GM08714 (cell line): Measurements from ENCODE around the gene DOCK10.

Source experiments
- H3K4me3 ChIP-seq: fragments of 200-500 bp; sonication (Bioruptor generic); 2 replicates; pipeline ENCODE4 v1.5.1; 2014; ENCODE audit warnings: mild to moderate bottlenecking, low read length, inconsistent platforms
- ZNF274 ChIP-seq: IDR thresholded peaks from 2 replicates; pipeline ENCODE4 v1.6.1; 2012; ENCODE audit warnings: mild to moderate bottlenecking, low read depth, low read length

Gene DOCK10

DNA sequence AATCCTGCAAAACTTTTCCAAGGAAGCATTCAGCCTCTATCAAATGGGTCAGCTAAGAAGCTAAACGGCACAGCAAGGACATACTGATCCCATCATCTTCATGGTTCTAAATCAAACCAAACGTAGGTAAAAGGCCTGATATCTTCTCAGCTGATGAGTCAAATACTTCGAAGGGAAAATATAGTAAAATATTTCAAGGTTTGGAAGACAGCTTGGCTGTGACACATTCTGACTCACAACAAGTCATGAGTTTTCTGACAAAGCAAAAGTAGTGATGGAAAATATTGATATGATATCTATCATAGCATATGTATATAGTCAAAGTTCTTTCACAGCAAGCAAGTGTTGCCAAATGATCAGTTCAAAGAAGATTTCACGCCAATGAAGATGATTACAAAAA is 31.5 kb downstream of the DOCK10 start:
- TF ChIP-seq ZNF274 = no peak
- no peak overlapping the region for H3K4me3 ChIP-seq

GRCh38 chr2:225009768-225010167 is 32.5 kb downstream of the DOCK10 start:
- TF ChIP-seq ZNF274 = no peak
- H3K4me3 ChIP-seq = no peak overlapping the region; the same call in 1 of the 2 replicates

GRCh38 chr2:225008935-225009334 is 33.3 kb downstream of the DOCK10 start:
- H3K4me3 ChIP-seq = no peak overlapping the region; the same call in none of the 2 replicates
- no peak for TF ChIP-seq ZNF274

DNA sequence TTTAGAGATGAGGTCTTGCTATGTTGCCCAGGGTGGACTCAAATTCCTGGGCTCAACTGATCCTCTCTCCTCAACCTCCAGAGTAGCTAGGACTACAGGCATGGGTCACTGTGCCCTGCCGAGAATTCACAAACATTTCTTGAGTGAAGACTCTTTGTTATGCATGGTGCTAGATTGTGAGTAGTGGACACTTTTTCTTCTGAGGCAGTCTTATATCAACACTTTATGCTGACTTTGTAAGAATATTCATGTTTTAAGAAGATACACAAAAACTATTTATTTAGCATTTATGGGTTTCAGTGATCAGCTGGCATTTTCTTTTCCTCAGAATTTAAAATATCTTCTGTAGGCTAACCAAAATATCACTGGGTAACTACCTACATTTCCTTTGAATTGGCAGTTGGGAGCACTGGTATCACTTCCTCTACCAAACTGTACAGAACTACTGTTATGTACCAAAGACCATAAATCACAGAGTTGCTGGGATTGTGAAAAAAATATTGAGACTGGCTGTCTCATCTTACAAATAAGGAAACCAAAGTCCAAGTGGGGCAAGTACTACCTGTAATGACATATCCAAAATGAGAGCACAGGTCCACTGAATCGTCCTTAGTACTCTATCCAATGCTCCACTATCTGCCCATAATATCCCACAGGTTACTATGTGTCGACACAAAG is 34.0 kb downstream of the DOCK10 start:
- H3K4me3 ChIP-seq = no peak overlapping the region
- TF ChIP-seq ZNF274 = no peak

DNA sequence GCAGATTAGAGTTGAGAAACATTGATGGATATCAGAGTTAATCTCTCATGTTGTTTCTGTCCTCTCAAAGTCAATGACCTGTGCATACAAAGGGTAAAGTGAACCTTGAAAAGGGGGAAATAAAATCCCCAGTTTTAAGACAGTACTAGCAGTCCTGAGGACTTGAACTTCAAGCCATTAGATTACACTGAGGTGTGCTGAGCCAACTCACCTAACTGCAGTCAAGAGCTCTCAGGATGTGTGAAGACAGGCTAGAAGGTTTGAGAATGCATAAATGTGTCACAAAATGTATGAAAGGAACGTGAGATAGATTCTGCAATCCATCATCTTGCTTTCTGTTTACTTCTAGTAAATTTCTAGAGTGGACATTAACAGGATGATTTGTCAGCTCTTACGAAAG is 35.5 kb downstream of the DOCK10 start:
- H3K4me3 ChIP-seq = no peak overlapping the region
- TF ChIP-seq ZNF274 = no peak

DNA sequence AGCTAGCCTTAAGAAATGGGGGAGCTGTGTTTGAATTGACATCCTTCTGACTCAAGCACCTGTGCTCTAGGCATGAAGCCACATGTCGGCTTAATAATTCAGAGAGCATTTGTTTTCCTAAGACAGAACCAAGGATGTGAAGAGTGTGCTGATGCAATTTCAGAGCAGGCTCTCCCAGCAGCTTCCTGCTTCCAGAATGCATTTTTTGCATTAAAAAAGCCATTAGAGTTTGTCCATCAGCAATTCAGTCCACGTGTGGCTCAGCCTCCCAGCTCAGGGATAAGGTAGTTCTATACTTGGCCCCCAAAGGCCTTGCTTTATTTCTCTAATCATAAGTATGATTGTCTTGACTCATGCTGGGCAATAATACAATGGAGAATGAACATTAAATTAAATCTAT is 37.7 kb downstream of the DOCK10 start:
- no peak for TF ChIP-seq ZNF274
- H3K4me3 ChIP-seq = no peak overlapping the region

DNA sequence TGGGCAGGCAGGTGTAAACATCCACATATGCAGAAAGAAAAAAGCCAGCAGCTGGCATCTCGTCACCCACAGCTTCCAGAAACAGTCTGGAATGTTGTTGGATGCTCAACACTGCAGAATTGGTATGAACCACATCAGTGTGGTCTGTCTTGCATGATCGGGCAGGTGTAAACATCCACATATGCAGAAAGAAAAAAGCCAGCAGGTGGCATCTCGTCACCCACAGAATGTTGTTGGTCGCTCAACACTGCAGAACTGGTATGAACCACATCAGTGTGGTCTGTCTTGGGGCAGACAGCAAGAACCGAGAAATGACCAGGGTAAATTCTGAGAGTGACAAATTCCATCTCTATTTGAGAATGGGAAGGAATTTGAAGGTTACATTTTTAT is 39.6 kb downstream of the DOCK10 start:
- no peak for TF ChIP-seq ZNF274
- no peak overlapping the region for H3K4me3 ChIP-seq

- TF ChIP-seq ZNF274 = no peak
- H3K4me3 ChIP-seq = no peak overlapping the region
These were observed 40.1 kb downstream of the DOCK10 start for GRCh38 chr2:225002039-225002655.

DNA sequence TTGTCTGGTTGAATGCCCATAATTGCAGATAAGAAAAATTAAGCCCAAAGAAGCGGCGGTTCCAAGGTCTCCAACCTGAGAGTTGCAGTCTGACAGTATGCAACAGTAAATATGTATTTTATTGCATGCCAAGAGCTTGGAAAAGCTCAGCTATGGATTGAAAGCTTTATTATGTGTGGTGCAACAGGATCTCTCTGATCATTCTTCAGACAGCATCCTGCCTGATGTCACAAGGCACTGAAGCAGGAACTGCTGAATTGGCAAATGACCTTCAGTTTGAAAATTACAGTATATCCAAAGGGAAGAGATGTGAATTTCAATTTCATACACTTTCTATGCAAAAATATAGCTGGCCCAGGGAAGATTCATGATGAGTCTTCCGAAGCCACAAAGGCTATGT is 42.5 kb downstream of the DOCK10 start:
- H3K4me3 ChIP-seq = no peak overlapping the region
- TF ChIP-seq ZNF274 = no peak

DNA sequence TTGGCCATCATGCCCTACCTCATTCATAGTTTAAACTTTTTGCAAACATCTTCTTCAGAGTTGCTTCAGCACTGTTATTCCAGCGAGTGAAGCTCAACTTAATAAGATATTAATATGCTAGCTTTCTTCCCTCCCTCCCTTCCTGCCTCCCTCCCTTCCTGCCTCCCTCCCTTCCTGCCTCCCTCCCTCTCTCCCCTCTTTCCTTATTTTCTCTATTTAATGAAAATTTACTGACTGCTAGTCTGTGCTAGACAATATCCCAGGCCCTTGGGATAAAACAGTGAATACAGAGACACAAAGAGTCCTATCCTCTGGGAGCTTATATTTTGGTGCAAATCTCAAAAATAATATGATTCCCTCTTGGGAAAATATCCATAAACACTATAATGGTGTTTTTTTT is 42.9 kb downstream of the DOCK10 start:
- TF ChIP-seq ZNF274 = no peak
- no peak overlapping the region for H3K4me3 ChIP-seq

DNA sequence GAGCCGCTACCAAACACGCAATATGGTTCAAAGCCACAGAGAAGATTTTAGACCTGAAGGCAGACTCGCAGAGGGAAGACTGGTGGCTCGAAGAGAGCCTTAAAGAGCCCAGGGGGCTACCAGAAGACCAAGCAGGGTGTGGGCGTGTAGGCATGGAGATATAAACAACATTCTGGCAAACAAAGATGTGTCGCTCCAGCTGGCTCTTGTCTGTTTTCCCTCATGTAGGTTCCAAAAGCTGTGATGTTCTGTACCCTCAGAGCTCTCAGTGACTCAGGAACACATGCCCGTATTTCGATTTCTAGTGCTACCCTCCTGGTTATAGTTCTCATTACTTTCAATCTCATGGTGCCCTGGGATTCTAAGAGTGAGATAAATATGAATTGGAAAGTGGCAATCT is 44.5 kb downstream of the DOCK10 start:
- no peak for TF ChIP-seq ZNF274
- no peak overlapping the region for H3K4me3 ChIP-seq

DNA sequence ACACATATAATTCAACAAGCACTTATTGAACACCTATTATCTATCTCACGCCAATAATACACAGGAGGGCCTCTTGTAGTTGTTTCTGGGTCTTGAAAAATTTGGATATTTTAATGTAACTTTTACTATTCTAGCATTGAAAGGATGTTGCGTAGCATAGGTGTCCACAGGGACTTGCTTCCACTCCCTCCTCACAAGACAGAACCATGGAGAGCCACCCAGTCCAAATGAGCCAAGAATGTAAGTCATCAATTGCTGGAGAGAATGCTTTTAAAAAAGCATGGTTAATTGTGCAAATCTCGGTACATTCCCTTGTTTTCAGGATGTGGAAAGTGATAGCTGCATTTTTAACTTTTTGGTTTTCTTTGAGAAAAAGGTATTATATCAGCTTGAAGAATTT is 46.8 kb downstream of the DOCK10 start:
- no peak for TF ChIP-seq ZNF274
- H3K4me3 ChIP-seq = no peak overlapping the region

DNA sequence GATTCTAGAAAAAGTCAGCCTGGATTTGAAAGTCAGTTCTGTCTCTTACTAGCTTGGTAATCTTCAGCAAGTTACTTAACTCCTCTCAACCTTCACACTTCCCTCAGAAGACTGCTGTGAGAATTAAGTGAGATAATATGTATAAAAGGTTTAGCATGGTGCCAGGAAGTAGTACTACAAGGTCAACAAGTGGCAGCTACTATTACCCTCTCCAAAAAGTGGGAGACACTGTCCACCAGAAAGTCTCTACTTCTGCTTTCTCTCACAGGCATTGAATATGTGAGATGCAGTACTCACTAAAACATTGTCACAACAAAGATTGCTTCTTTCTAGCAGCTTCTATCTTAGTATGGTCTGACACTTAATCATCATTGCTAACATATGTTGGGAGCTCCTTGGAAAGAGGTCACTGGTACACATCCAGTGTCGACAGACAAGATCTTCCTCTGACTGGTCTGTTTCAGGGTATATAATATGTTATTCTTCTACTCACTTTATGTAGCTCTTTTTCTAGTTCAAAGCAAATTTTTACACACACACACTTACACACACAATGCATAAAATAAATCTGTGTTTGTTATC is 47.9 kb downstream of the DOCK10 start:
- no peak overlapping the region for H3K4me3 ChIP-seq
- TF ChIP-seq ZNF274 = no peak

GRCh38 chr2:224990710-224991109 is 51.6 kb downstream of the DOCK10 start:
- TF ChIP-seq ZNF274 = no peak
- no peak overlapping the region for H3K4me3 ChIP-seq

DNA sequence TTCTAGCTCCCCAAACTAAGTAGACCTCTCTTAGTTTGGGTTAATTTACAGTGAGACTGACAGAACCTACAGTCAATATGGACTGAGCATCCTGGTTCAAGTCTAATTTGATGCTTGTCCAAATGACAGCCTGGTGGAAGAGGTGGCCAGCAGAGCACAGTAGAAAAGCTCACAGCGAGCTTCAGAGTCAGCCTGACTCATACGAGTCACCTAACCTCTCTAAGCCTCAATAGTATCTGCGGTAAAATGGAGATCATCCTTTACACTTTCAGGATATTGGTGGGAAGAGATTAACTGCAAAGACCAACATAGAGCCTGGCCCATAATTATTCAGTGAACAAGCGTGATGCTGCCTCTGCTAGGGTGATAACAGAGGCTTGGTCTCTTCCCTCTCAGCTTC is 54.5 kb downstream of the DOCK10 start:
- no peak for TF ChIP-seq ZNF274
- no peak overlapping the region for H3K4me3 ChIP-seq
